NT2/D1 (cell line): ENCODE measurements around the gene MRPL32.
"Not testable (repeated sequence)": the region's sequence is repeated elsewhere in the genome, so short reads cannot be mapped to it uniquely, and the experiment has no call there.

ENCODE experiments used
- DNase-seq: peaks from one replicate; pipeline ENCODE4 v3.0.0-alpha.2; 2011; ENCODE audit warnings: low read depth, low spot score
- H3K27me3 ChIP-seq: 2 replicates; pipeline ENCODE4 v1.6.0; 2011; ENCODE audit warnings: mild to moderate bottlenecking; ENCODE audit not compliant: insufficient read length, insufficient read depth
- H3K36me3 ChIP-seq: 2 replicates; pipeline ENCODE4 v1.6.1; 2011; ENCODE audit warnings: mild to moderate bottlenecking, low read length, mixed read lengths; ENCODE audit not compliant: insufficient read depth, insufficient read length
- H3K4me1 ChIP-seq: 2 replicates; pipeline ENCODE4 v1.5.1; 2011; ENCODE audit not compliant: insufficient read depth, insufficient read length
- H3K4me3 ChIP-seq: 2 replicates; pipeline ENCODE4 v1.5.1; 2011; ENCODE audit warnings: low read depth; ENCODE audit not compliant: insufficient read length
- H3K9ac ChIP-seq: 2 replicates; pipeline ENCODE4 v1.6.0; 2011; ENCODE audit warnings: low read depth; ENCODE audit not compliant: insufficient read length
- H3K9me3 ChIP-seq: 2 replicates; pipeline ENCODE4 v1.5.1; 2011; ENCODE audit warnings: mild to moderate bottlenecking, low read length; ENCODE audit not compliant: insufficient read depth
- SUZ12 ChIP-seq: IDR thresholded peaks from 2 replicates; pipeline ENCODE4 v1.6.1; 2011; ENCODE audit not compliant: insufficient read length, insufficient read depth; ENCODE audit errors: extremely low read depth
- YY1 ChIP-seq: IDR thresholded peaks from 2 replicates; pipeline ENCODE4 v1.6.1; 2011; ENCODE audit not compliant: insufficient read length, insufficient read depth
- ZNF274 ChIP-seq: IDR thresholded peaks from 2 replicates; pipeline ENCODE4 v1.6.1; 2011; ENCODE audit warnings: mild to moderate bottlenecking, low read depth, low read length

MRPL32 gene

GRCh38 chr7:42931834-42932651 is at the start of gene MRPL32, which contains the start of gene PSMA2:
Gene MRPL32 (plus strand): TSS chr7:42932376. CDS start chr7:42932387, 11 bp downstream.
Gene PSMA2 (minus strand): TSS chr7:42932174. CDS start chr7:42932158, 16 bp downstream.
- DNase-seq: peak; percentile 98
- Histone ChIP-seq H3K36me3 (peaks cover 39% of the 10 kb centered on the region), H3K4me3 (peak within 1 kb of the TSS; percentile 96), H3K4me1 (peaks cover 2% of the 10 kb centered on the region), H3K27me3 (no peaks in the 10 kb centered on the region), H3K9me3 (no peaks in the 10 kb centered on the region), H3K9ac (peak within 1 kb of the TSS; percentile 97)
- no peak for TF ChIP-seq SUZ12
- TF ChIP-seq YY1: peak; percentile 87

GRCh38 chr7:42883950-42884349 is 48.2 kb upstream of the MRPL32 start:
- no peaks in the 10 kb centered on the region for H3K36me3 ChIP-seq
- TF ChIP-seq ZNF274: no peak
- no peak for TF ChIP-seq YY1
- no peak for TF ChIP-seq SUZ12
- no peak for DNase-seq
- no peak overlapping the region for H3K9ac ChIP-seq
- no peaks in the 10 kb centered on the region for H3K27me3 ChIP-seq
- no peak overlapping the region for H3K4me3 ChIP-seq
- H3K4me1 ChIP-seq: no peaks in the 10 kb centered on the region
- peaks cover 24% of the 10 kb centered on the region; the same call in 1 of the 2 replicates for H3K9me3 ChIP-seq

DNA sequence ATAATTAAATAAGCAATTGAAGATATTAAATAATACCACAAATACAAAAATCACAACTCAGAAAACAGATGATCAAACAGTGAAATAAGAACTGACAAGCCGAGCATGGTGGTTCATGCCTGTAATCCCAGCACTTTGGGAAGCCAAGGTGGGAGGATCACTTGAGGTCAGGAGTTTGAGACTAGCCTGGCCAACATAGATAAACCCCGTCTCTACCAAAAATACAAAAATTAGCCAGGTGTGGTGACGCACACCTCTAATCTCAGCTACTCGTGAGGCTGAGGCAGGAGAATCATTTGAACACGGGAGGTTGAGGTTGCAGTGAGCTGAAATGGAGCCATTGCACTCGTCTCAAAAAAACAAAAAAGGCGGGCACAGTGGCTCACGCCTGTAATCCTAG is 47.0 kb upstream of the MRPL32 start:
- not testable (repeated sequence) for H3K36me3 ChIP-seq, H3K4me3 ChIP-seq, H3K27me3 ChIP-seq, DNase-seq, H3K9ac ChIP-seq, H3K4me1 ChIP-seq
- peaks cover 16% of the 10 kb centered on the region; the same call in 1 of the 2 replicates for H3K9me3 ChIP-seq

DNA sequence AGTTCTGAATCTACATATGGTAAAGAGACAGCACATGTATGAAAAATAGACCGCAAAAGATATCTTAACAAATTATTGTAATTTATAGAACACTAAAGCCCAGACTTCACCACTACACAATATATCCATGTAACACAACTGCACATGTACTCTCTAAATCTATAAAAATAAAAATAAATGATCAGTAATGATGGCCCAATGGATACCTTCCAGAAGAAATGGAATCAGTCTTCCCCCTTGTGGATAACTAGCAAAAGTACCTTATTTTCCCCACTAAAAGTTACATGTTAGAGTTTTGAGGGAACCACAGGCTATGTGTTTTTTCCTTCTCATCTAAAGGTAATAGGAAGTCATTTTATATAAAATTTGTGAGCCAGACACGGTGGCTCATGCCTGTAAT is 46.0 kb upstream of the MRPL32 start:
- Histone ChIP-seq H3K36me3 (no peaks in the 10 kb centered on the region), H3K9me3 (peaks cover 16% of the 10 kb centered on the region; the same call in 1 of the 2 replicates), H3K9ac (no peak overlapping the region), H3K27me3 (no peaks in the 10 kb centered on the region), H3K4me1 (no peaks in the 10 kb centered on the region), H3K4me3 (no peak overlapping the region)
- DNase-seq: no peak
- TF ChIP-seq YY1 (no peak), ZNF274 (no peak), SUZ12 (no peak)

DNA sequence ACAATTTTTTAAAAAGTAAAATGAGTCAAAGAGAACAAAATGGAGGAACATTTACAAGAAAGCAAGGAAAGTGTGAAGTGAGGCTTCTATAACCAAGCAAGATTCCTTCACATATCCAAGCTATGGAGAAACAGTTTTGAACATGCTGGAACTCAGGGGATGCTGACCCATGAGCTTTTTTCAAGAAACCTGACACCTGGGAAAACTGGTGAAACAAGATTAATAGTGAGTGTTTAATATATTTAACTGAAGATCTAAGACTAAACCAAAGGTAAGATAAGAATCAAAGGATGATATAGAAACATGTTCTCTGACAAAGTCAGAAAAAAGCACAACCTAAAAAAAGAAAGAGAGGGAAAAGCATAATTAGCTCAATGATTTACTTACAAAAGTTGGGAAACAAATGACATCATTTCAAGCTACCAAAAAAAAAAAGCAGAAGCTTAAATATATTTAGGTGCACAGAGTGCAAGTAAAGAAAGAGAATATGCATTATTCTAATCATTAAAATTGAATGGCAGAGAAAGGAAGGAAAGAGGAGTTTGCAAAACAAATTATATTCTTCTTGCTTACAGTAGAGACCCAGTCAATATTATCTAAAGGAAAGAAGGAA is 45.2 kb upstream of the MRPL32 start:
- H3K4me3 ChIP-seq: no peak overlapping the region
- H3K9me3 ChIP-seq: peaks cover 18% of the 10 kb centered on the region; the same call in 1 of the 2 replicates
- no peaks in the 10 kb centered on the region for H3K27me3 ChIP-seq
- no peak for TF ChIP-seq ZNF274
- no peak for TF ChIP-seq YY1
- no peak for TF ChIP-seq SUZ12
- no peak overlapping the region for H3K9ac ChIP-seq
- H3K36me3 ChIP-seq: no peaks in the 10 kb centered on the region
- H3K4me1 ChIP-seq: no peaks in the 10 kb centered on the region
- DNase-seq: no peak

DNA sequence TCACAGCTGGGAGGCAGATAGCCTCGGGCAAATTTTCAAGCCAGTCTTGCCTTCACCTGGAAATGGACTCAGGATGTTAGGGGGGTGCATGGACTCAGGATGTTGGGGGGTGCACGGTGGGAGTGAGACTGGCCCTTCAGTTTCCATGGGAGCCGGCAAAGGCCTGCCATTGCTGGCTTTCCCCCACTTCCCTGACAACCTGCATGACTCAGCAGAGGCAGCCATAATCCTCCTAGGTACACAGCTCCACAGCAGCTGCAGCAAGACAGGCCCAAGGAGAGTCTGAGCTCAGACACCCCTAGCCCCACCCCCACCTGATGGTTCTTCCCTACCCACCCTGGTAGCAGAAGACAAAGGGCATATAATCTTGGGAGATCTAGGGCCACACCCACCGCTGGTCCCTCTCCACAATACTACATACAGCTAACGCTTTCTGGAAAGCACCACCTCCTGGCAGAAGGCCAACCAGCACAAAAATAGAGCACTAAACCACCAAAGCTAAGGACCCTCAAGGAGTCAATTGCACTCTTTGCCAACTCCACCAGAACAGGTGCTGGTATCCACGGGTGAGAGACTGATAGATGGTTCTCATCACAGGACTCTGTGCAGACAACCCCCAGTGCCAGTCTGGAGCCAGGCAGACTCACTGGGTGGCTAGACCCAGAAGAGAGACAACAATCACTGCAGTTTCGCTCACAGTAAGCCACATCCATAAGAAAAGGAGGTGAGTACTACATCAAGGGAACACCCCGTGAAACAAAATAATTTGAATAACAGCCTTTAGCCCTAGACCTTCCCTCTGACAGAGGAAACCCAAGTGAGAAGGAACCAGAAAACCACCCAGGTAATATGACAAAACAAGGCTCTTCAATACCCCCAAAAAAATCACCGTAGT is 38.6 kb upstream of the MRPL32 start:
- TF ChIP-seq ZNF274 (no peak), YY1 (no peak), SUZ12 (no peak)
- Histone ChIP-seq H3K36me3 (no peaks in the 10 kb centered on the region), H3K9ac (no peak overlapping the region), H3K4me3 (no peak overlapping the region), H3K27me3 (no peaks in the 10 kb centered on the region), H3K9me3 (peaks cover 42% of the 10 kb centered on the region), H3K4me1 (no peaks in the 10 kb centered on the region)
- DNase-seq: no peak
